H1 (cell line): ENCODE results near the gene SPRR1A. TPM values are rescaled to one million over a fixed set of nuclear protein-coding genes. Genes with fewer than 3 reads are reported as not detected.

ENCODE experiments used
- ATF2 ChIP-seq: IDR thresholded peaks from 2 replicates; pipeline ENCODE4 v1.6.1; 2012; ENCODE audit warnings: low read length, inconsistent platforms
- CHD7 ChIP-seq: fragments of 300-600 bp; sonication (generic); IDR thresholded peaks from 2 replicates; pipeline ENCODE4 v1.7.1; 2012; ENCODE audit warnings: low read length, moderate library complexity, mild to moderate bottlenecking, inconsistent platforms; ENCODE audit not compliant: insufficient replicate concordance
- CTBP2 ChIP-seq: IDR thresholded peaks from 2 replicates; pipeline ENCODE4 v1.7.0; 2011; ENCODE audit warnings: borderline replicate concordance, mild to moderate bottlenecking, moderate library complexity, mixed read lengths, low read length; ENCODE audit not compliant: insufficient read depth, insufficient read length
- EZH2 ChIP-seq: fragments of 200-600 bp; sonication (generic); IDR thresholded peaks from 2 replicates; pipeline ENCODE4 v1.7.1; 2012; ENCODE audit warnings: low read depth, mild to moderate bottlenecking, moderate library complexity, low read length, inconsistent platforms; ENCODE audit not compliant: severe bottlenecking
- SP4 ChIP-seq: IDR thresholded peaks from 2 replicates; pipeline ENCODE4 v1.6.1; 2012; ENCODE audit warnings: low read length, inconsistent platforms
- polyA plus RNA-seq, 7 experiments: library from polyadenylated mRNA; depleted of rRNA in 3 of 7; stranded (reverse) in 5 of 7; unstranded in 2 of 7; fragments of >200 nt in 5 of 7; fragments of 200-250 nt in 2 of 7; gene quantifications; 1 replicate in 5 of 7; 2 replicates in 1 of 7; 4 replicates in 1 of 7; pipeline versions ENCODE4 v1.2.1 to v1.2.3, GENCODE V29; 2011 to 2013; ENCODE audit warnings: missing spikeins in 2 of 7, mixed read lengths in 2 of 7
- total RNA-seq: library from RNA; stranded (reverse); fragmentation: NEBNext Ultra II Directional; extraction: Animal tissue kit (Norgen Biotek cat#: 25700); gene quantifications from 2 replicates; pipeline ENCODE4 v1.2.1, GENCODE V29; 2021

Gene SPRR1A
- total and polyA plus RNA-seq, 2 of the 8 experiments (the other 6 are each of a cell fraction or from before 2014, with no cell fraction given), result not detected

- TF ChIP-seq CHD7 (no peak), ATF2 (no peak), EZH2 (no peak), SP4 (no peak), CTBP2 (no peak)
- TF ChIP-seq, all 59 proteins: peak for 0
Measured at GRCh38 chr1:152951711-152952110, 32.2 kb upstream of the SPRR1A start (continued).
